HCT116 (cell line): Measurements from ENCODE around the gene C5orf63. TPM values are rescaled to one million over a fixed set of nuclear protein-coding genes. Genes with fewer than 3 reads are reported as not detected.
"Not testable (repeated sequence)": the region's sequence is repeated elsewhere in the genome, so short reads cannot be mapped to it uniquely, and the experiment has no call there.

Experiments used
- ATAC-seq: fragments of 200-7000 bp; cut with Tn5 transposase; 2 replicates; pipeline ENCODE4 v1.9.1; 2020; ENCODE audit warnings: mild to moderate bottlenecking, moderate library complexity
- BruUV-seq: library from RNA; stranded (reverse); fragments of 400-500 nt; replicated peaks from 2 replicates; lab custom pipeline; 2021; lab: Mats Ljungman, UMichigan
- CTCF ChIA-PET: fragments of 300-600 bp; sonication (Branson Sonifier 250); formaldehyde crosslinking; loops from one replicate; lab custom pipeline; 2021; ENCODE audit warnings: antibody characterized with exemption; lab: Charles Lee
- POLR2A ChIA-PET: fragments of 300-600, 350-600 bp; sonication (Branson Sonifier 250); formaldehyde crosslinking; loops from one replicate; lab custom pipeline; 2021; ENCODE audit warnings: antibody characterized with exemption; lab: Charles Lee
- RAD21 ChIA-PET, 2 experiments: fragments of 300-600 bp; sonication (Branson Sonifier 250); formaldehyde crosslinking; loops; one replicate each; lab custom pipeline; 2023; ENCODE audit warnings: low total read pairs in 2 of 2; ENCODE audit not compliant: uncharacterized antibody in 2 of 2, unreplicated experiment in 2 of 2, low non-redundant PET in 1 of 2; lab: Charles Lee
- DNase-seq: peaks from one replicate; pipeline ENCODE4 v3.0.0-alpha.2; 2010; ENCODE audit warnings: low read depth, low spot score
- H2AFZ ChIP-seq: fragments of 200-600 bp; shearing (Covaris generic), sonication (generic); 2 replicates; pipeline ENCODE4 v1.6.1; 2017; ENCODE audit warnings: low read depth, mixed run types, mixed read lengths, antibody characterized with exemption, low read length; ENCODE audit not compliant: poor library complexity, severe bottlenecking
- H3K27ac ChIP-seq: 2 replicates; pipeline ENCODE4 v1.5.1; 2012; ENCODE audit warnings: low read depth, low read length
- H3K27me3 ChIP-seq: fragments of 200-600 bp; sonication (generic); 2 replicates; pipeline ENCODE4 v1.6.1; 2016; ENCODE audit warnings: mixed run types, low read length, mixed read lengths; ENCODE audit not compliant: insufficient read depth
- H3K36me3 ChIP-seq, 2 experiments: fragments of 200-500 bp in 1 of 2; fragments of 200-600 bp in 1 of 2; sonication (Bioruptor generic) in 1 of 2; sonication (generic) in 1 of 2; 2 replicates each; pipeline versions ENCODE4 v1.5.1 to v1.6.1; 2014 to 2016; ENCODE audit warnings: low read length in 2 of 2, inconsistent platforms in 1 of 2, mixed read lengths in 1 of 2, mixed run types in 1 of 2; ENCODE audit not compliant: insufficient read depth in 2 of 2, control insufficient read depth in 1 of 2
- H3K4me1 ChIP-seq, 2 experiments: fragments of 200-600 bp in 1 of 2; sonication (generic) in 1 of 2; 2 replicates each; pipeline versions ENCODE4 v1.5.1 to v1.6.1; 2012 to 2017; ENCODE audit warnings: low read length in 2 of 2, inconsistent platforms in 1 of 2, mild to moderate bottlenecking in 1 of 2, mixed read lengths in 1 of 2, mixed run types in 1 of 2, moderate library complexity in 1 of 2; ENCODE audit not compliant: insufficient read depth in 2 of 2, control insufficient read depth in 1 of 2
- H3K4me2 ChIP-seq: fragments of 200-600 bp; sonication (generic); 2 replicates; pipeline ENCODE4 v1.6.1; 2017; ENCODE audit warnings: mixed run types, low read length, mixed read lengths
- H3K4me3 ChIP-seq, 2 experiments: fragments of 200-600 bp in 1 of 2; sonication (generic) in 1 of 2; replicated peaks in 1 of 2; 2 replicates each; pipeline ENCODE4 v1.5.1; 2011 to 2016; ENCODE audit warnings: low read length in 2 of 2, control low read depth in 1 of 2, low read depth in 1 of 2, mild to moderate bottlenecking in 1 of 2, mixed read lengths in 1 of 2, mixed run types in 1 of 2
- H3K79me2 ChIP-seq: fragments of 200-600 bp; sonication (generic); 2 replicates; pipeline ENCODE4 v1.6.1; 2017; ENCODE audit warnings: mild to moderate bottlenecking, mixed run types, low read length, moderate library complexity, mixed read lengths; ENCODE audit not compliant: insufficient read depth
- H3K9ac ChIP-seq: fragments of 200-600 bp; sonication (generic); 2 replicates; pipeline ENCODE4 v1.6.1; 2016; ENCODE audit warnings: low read length, mixed read lengths
- H3K9me2 ChIP-seq: fragments of 200-600 bp; sonication (generic), shearing (Covaris generic); 2 replicates; pipeline ENCODE4 v1.6.1; 2017; ENCODE audit warnings: mixed run types, mild to moderate bottlenecking, moderate library complexity; ENCODE audit not compliant: insufficient read depth
- H3K9me3 ChIP-seq, 2 experiments: fragments of 200-500 bp in 1 of 2; fragments of 200-600 bp in 1 of 2; sonication (Bioruptor generic) in 1 of 2; sonication (generic) in 1 of 2; 2 replicates each; pipeline ENCODE4 v1.6.1; 2014 to 2017; ENCODE audit warnings: low read length in 2 of 2, mixed read lengths in 2 of 2, inconsistent platforms in 1 of 2, low read depth in 1 of 2, mild to moderate bottlenecking in 1 of 2, mixed run types in 1 of 2, moderate library complexity in 1 of 2; ENCODE audit not compliant: control insufficient read depth in 1 of 2, insufficient read depth in 1 of 2
- H4K20me1 ChIP-seq: fragments of 200-600 bp; sonication (generic), shearing (Covaris generic); 2 replicates; pipeline ENCODE4 v1.6.1; 2017; ENCODE audit warnings: mixed run types, mild to moderate bottlenecking, moderate library complexity; ENCODE audit not compliant: insufficient read depth
- CTCF ChIP-seq, 3 experiments: fragments of 200-600 bp in 1 of 3; sonication (generic) in 1 of 3; IDR thresholded peaks in 2 of 3; conservative IDR thresholded peaks in 1 of 3; 2 replicates each; pipeline ENCODE4 v1.5.1; 2012 to 2017; ENCODE audit warnings: low read depth in 2 of 3, low read length in 2 of 3, antibody characterized with exemption in 1 of 3, borderline replicate concordance in 1 of 3, control low read depth in 1 of 3, mild to moderate bottlenecking in 1 of 3, mixed read lengths in 1 of 3, mixed run types in 1 of 3, moderate library complexity in 1 of 3; ENCODE audit not compliant: insufficient read depth in 1 of 3
- EZH2 ChIP-seq: fragments of 200-600 bp; sonication (generic); IDR thresholded peaks from 2 replicates; pipeline ENCODE4 v1.6.1; 2017; ENCODE audit warnings: antibody characterized with exemption, mixed run types
- REST ChIP-seq: IDR thresholded peaks from 2 replicates; pipeline ENCODE4 v1.6.1; 2012; ENCODE audit warnings: low read depth
- ZBTB33 ChIP-seq: IDR thresholded peaks from 2 replicates; pipeline ENCODE4 v1.6.1; 2011; ENCODE audit warnings: mild to moderate bottlenecking, low read length, moderate library complexity; ENCODE audit not compliant: insufficient replicate concordance; ENCODE audit errors: extremely low read depth
- ZFX ChIP-seq: fragments of 450-650 bp; IDR thresholded peaks from 2 replicates; pipeline ENCODE4 v1.6.1; 2017
- intact Hi-C: fragments of 100-400 bp; cut with micrococcal nuclease; formaldehyde crosslinking; loops from 2 replicates; pipeline ENCODE4 v1.10.0; 2022
- total RNA-seq: library from RNA; stranded (reverse); gene quantifications from one replicate; pipeline ENCODE4 v1.2.1, GENCODE V29; 2021; ENCODE audit not compliant: unreplicated experiment

Gene C5orf63
- total RNA-seq, 1 experiment from 2014 or later = 4.4 TPM

GRCh38 chr5:127024821-127025220, 48.5 kb downstream of the C5orf63 start:
- ATAC-seq (no peak), DNase-seq (no peak)
- H3K36me3 ChIP-seq = no peaks in the 10 kb centered on the region
- H3K9me2 ChIP-seq = no peaks in the 10 kb centered on the region
- H3K79me2 ChIP-seq = no peaks in the 10 kb centered on the region
- RAD21 ChIA-PET = no interaction called here
- H4K20me1 ChIP-seq = no peaks in the 10 kb centered on the region
- no peak overlapping the region for H3K9ac ChIP-seq
- no peak overlapping the region for H3K4me3 ChIP-seq
- no peak overlapping the region for H2AFZ ChIP-seq
- no peak overlapping the region for H3K4me2 ChIP-seq
- TF ChIP-seq EZH2 (no peak), REST (no peak), CTCF (IDR thresholded peaks at IDR 0.05 in 2 of 3, conservative IDR thresholded peaks at IDR 0.05 in 1 of 3; ENCODE audit: borderline replicate concordance in 1 of 3, insufficient read depth in 1 of 3, low read depth in 2 of 3, low read length in 2 of 3) (no peak), ZFX (no peak), ZBTB33 (no peak)
- no peaks in the 10 kb centered on the region for H3K27me3 ChIP-seq
- H3K9me3 ChIP-seq = no peaks in the 10 kb centered on the region
- CTCF ChIA-PET = no interaction called here
- BruUV-seq = no TSS peak
- H3K4me1 ChIP-seq = no peaks in the 10 kb centered on the region
- H3K27ac ChIP-seq = no peak overlapping the region
- POLR2A ChIA-PET = no interaction called here
- intact Hi-C loops = no loop called here

- BruUV-seq, H3K27me3 ChIP-seq, H3K9me2 ChIP-seq, H3K4me1 ChIP-seq, POLR2A ChIA-PET, H4K20me1 ChIP-seq, H3K4me2 ChIP-seq, CTCF ChIA-PET, H3K4me3 ChIP-seq, H3K9ac ChIP-seq, H2AFZ ChIP-seq, H3K36me3 ChIP-seq, H3K27ac ChIP-seq, intact Hi-C loops, H3K79me2 ChIP-seq, DNase-seq, H3K9me3 ChIP-seq, RAD21 ChIA-PET, ATAC-seq: not testable (repeated sequence)
Observed at GRCh38 chr5:127023552-127024191, 49.6 kb downstream of the C5orf63 start.
